WTC11 (cell line): ENCODE data around the gene ITPKB. TPM values are rescaled to one million over a fixed set of nuclear protein-coding genes. Genes with fewer than 3 reads are reported as not detected.

ENCODE experiments used
- ATAC-seq: fragments of 200-7000 bp; cut with Tn5 transposase; 2 replicates; pipeline ENCODE4 v1.10.0; 2021; ENCODE audit warnings: mild to moderate bottlenecking, moderate library complexity
- CTCF ChIA-PET: fragments of 300-600 bp; sonication (Branson Sonifier 250); formaldehyde crosslinking; loops from one replicate; lab custom pipeline; 2021; ENCODE audit warnings: antibody characterized with exemption; lab: Charles Lee
- POLR2A ChIA-PET: fragments of 350-600 bp; sonication (Branson Sonifier 250); formaldehyde crosslinking; loops from one replicate; lab custom pipeline; 2021; ENCODE audit warnings: antibody characterized with exemption; lab: Charles Lee
- DNase-seq: peaks from one replicate; pipeline ENCODE4 v3.0.0; 2021; ENCODE audit warnings: low spot score
- H3K27ac Mint-ChIP-seq: 2 replicates; pipeline ENCODE4 v1.8.0; 2021; ENCODE audit warnings: mixed read lengths
- H3K27me3 Mint-ChIP-seq: 2 replicates; pipeline ENCODE4 v1.8.0; 2021; ENCODE audit warnings: low read depth, mild to moderate bottlenecking, moderate library complexity, mixed read lengths
- H3K36me3 Mint-ChIP-seq: 2 replicates; pipeline ENCODE4 v1.8.0; 2021; ENCODE audit warnings: mixed read lengths
- H3K4me1 Mint-ChIP-seq: 2 replicates; pipeline ENCODE4 v1.8.0; 2022; ENCODE audit warnings: mixed read lengths
- H3K4me3 Mint-ChIP-seq: 2 replicates; pipeline ENCODE4 v1.8.0; 2021; ENCODE audit warnings: mild to moderate bottlenecking, moderate library complexity, mixed read lengths
- H3K9me3 Mint-ChIP-seq: 2 replicates; pipeline ENCODE4 v1.8.0; 2021; ENCODE audit warnings: mixed read lengths
- ATF1 ChIP-seq: sonication (generic); formaldehyde crosslinking; IDR thresholded peaks from 2 replicates; pipeline ENCODE4 v1.8.1; 2023; ENCODE audit warnings: mild to moderate bottlenecking, moderate library complexity, missing genetic modification reagents
- CREM ChIP-seq: sonication (generic); formaldehyde crosslinking; IDR thresholded peaks from 2 replicates; pipeline ENCODE4 v1.8.1; 2022; ENCODE audit warnings: mild to moderate bottlenecking, missing genetic modification reagents, moderate library complexity
- ESRRA ChIP-seq: sonication (generic); formaldehyde crosslinking; IDR thresholded peaks from 2 replicates; pipeline ENCODE4 v1.8.1; 2022; ENCODE audit warnings: mild to moderate bottlenecking, missing genetic modification reagents, borderline replicate concordance
- ETV6 ChIP-seq: sonication (generic); formaldehyde crosslinking; IDR thresholded peaks from 2 replicates; pipeline ENCODE4 v1.8.1; 2022; ENCODE audit warnings: mild to moderate bottlenecking, missing genetic modification reagents
- IRF2 ChIP-seq: sonication (generic); formaldehyde crosslinking; IDR thresholded peaks from 2 replicates; pipeline ENCODE4 v1.8.0; 2022; ENCODE audit warnings: low read depth, missing genetic modification reagents, borderline replicate concordance
- MXD4 ChIP-seq: fragments of 250-450 bp; sonication (Bioruptor Pico); IDR thresholded peaks from 2 replicates; pipeline ENCODE4 v1.8.0; 2021; ENCODE audit warnings: mild to moderate bottlenecking, moderate library complexity, borderline replicate concordance
- NFYB ChIP-seq: sonication (generic); formaldehyde crosslinking; conservative IDR thresholded peaks from 2 replicates; pipeline ENCODE4 v1.8.0; 2022; ENCODE audit warnings: low read depth, missing genetic modification reagents
- NR3C1 ChIP-seq: sonication (generic); formaldehyde crosslinking; conservative IDR thresholded peaks from 2 replicates; pipeline ENCODE4 v1.8.1; 2023; ENCODE audit warnings: low read depth, mild to moderate bottlenecking, missing genetic modification reagents
- SOX15 ChIP-seq: fragments of 250-450 bp; sonication (Bioruptor Pico); IDR thresholded peaks from 2 replicates; pipeline ENCODE4 v1.9.0; 2021; ENCODE audit warnings: mild to moderate bottlenecking
- SP1 ChIP-seq: sonication (generic); formaldehyde crosslinking; conservative IDR thresholded peaks from 2 replicates; pipeline ENCODE4 v1.8.1; 2022; ENCODE audit warnings: missing genetic modification reagents
- TCF7 ChIP-seq: sonication (generic); formaldehyde crosslinking; IDR thresholded peaks from 2 replicates; pipeline ENCODE4 v1.8.0; 2022; ENCODE audit warnings: mild to moderate bottlenecking, low read depth, missing genetic modification reagents, moderate library complexity
- ZNF416 ChIP-seq: fragments of 250-450 bp; sonication (Bioruptor Pico); IDR thresholded peaks from 2 replicates; pipeline ENCODE4 v1.9.0; 2021; ENCODE audit warnings: mild to moderate bottlenecking, inconsistent platforms
- total RNA-seq: library from RNA; stranded (reverse); gene quantifications from 3 replicates; pipeline ENCODE4 v1.2.3, GENCODE V29; 2021
- TF ChIP-seq, protein P1 (sequence below): sonication (generic); formaldehyde crosslinking; IDR thresholded peaks from 2 replicates; pipeline ENCODE4 v1.8.1; 2023; ENCODE audit warnings: mild to moderate bottlenecking, missing genetic modification reagents, borderline replicate concordance
- TF ChIP-seq, protein P2 (sequence below): sonication (generic); formaldehyde crosslinking; IDR thresholded peaks from 2 replicates; pipeline ENCODE4 v1.8.0; 2023; ENCODE audit warnings: mild to moderate bottlenecking, missing genetic modification reagents
- TF ChIP-seq, protein P3 (sequence below): fragments of 250-450 bp; sonication (Bioruptor Pico); IDR thresholded peaks from 2 replicates; pipeline ENCODE4 v1.8.0; 2021; ENCODE audit warnings: mild to moderate bottlenecking
- TF ChIP-seq, protein P4 (sequence below): sonication (generic); formaldehyde crosslinking; IDR thresholded peaks from 2 replicates; pipeline ENCODE4 v1.8.1; 2023; ENCODE audit warnings: mild to moderate bottlenecking, missing genetic modification reagents, moderate library complexity
- TF ChIP-seq, protein P5 (sequence below): fragments of 250-450 bp; sonication (Bioruptor Pico); conservative IDR thresholded peaks from 2 replicates; pipeline ENCODE4 v1.9.0; 2021; ENCODE audit warnings: mild to moderate bottlenecking
- TF ChIP-seq, protein P6 (sequence below): sonication (generic); formaldehyde crosslinking; conservative IDR thresholded peaks from 2 replicates; pipeline ENCODE4 v1.8.1; 2022; ENCODE audit warnings: mild to moderate bottlenecking, missing genetic modification reagents
- TF ChIP-seq, protein P7 (sequence below): sonication (generic); formaldehyde crosslinking; IDR thresholded peaks from 2 replicates; pipeline ENCODE4 v1.8.1; 2022; ENCODE audit warnings: mild to moderate bottlenecking, moderate library complexity, missing genetic modification reagents
- TF ChIP-seq, protein P8 (sequence below): sonication (generic); formaldehyde crosslinking; IDR thresholded peaks from 2 replicates; pipeline ENCODE4 v1.8.0; 2023; ENCODE audit warnings: missing genetic modification reagents, mild to moderate bottlenecking, borderline replicate concordance

The ITPKB gene
- total RNA-seq, 1 experiment from 2014 or later, result 15.6 TPM

DNA sequence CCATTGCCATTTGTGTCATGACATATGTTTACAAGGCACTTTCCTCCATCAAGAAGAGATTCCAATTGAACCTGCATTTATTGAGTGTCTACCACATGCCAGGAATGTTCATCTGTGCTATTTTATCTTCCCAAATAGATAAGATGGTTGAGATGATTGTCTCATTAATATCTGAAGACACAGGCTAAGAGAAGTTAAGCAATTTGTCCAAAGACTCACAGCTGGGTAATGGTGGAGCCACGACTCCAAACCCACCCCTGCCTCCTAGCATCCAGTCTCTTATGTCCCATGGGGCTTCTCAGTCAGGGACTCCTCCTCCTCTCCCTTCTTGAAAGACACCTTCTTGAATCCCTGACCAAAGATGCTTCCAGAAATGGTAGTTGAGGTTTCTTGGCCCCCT is 122.4 kb downstream of the ITPKB start (continued):
- TF ChIP-seq, protein P1, sequence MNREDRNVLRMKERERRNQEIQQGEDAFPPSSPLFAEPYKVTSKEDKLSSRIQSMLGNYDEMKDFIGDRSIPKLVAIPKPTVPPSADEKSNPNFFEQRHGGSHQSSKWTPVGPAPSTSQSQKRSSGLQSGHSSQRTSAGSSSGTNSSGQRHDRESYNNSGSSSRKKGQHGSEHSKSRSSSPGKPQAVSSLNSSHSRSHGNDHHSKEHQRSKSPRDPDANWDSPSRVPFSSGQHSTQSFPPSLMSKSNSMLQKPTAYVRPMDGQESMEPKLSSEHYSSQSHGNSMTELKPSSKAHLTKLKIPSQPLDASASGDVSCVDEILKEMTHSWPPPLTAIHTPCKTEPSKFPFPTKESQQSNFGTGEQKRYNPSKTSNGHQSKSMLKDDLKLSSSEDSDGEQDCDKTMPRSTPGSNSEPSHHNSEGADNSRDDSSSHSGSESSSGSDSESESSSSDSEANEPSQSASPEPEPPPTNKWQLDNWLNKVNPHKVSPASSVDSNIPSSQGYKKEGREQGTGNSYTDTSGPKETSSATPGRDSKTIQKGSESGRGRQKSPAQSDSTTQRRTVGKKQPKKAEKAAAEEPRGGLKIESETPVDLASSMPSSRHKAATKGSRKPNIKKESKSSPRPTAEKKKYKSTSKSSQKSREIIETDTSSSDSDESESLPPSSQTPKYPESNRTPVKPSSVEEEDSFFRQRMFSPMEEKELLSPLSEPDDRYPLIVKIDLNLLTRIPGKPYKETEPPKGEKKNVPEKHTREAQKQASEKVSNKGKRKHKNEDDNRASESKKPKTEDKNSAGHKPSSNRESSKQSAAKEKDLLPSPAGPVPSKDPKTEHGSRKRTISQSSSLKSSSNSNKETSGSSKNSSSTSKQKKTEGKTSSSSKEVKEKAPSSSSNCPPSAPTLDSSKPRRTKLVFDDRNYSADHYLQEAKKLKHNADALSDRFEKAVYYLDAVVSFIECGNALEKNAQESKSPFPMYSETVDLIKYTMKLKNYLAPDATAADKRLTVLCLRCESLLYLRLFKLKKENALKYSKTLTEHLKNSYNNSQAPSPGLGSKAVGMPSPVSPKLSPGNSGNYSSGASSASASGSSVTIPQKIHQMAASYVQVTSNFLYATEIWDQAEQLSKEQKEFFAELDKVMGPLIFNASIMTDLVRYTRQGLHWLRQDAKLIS (CRISPR knock-in tag), result no peak
- TF ChIP-seq ESRRA, result no peak
- TF ChIP-seq SOX15, result no peak

DNA sequence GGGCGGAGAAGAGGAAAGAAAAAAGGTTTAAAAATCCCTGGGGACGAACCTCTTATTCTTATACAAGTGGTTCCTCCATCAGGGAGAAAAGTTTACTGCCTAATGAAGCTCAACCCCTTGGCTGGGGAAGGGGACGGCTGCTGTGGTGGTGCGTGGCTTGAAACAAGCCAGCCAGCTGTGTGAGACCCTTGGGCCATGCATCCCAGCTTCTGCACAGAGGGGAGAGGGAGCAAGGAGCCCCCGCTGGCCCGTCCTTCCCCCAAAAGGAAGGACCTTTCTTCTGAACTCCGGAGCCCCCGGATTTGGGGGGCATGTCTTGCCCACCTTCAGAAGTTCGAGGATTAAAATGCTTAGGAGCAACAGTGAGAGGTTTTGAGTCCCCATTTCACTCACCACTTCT is 123.2 kb downstream of the ITPKB start:
- Mint-ChIP-seq H3K4me3 (no peak overlapping the region), H3K4me1 (no peaks in the 10 kb centered on the region), H3K27ac (no peak overlapping the region), H3K9me3 (peaks cover 34% of the 10 kb centered on the region), H3K27me3 (peaks cover 4% of the 10 kb centered on the region), H3K36me3 (no peaks in the 10 kb centered on the region)
- ChIA-PET POLR2A (no interaction called here), CTCF (interaction anchor here (2.6 kb wide), 1 partner anchor 10 kb away, joined by 9 read pairs; no protein-coding TSS in a partner anchor)
- ATAC-seq, result no peak
- DNase-seq, result no peak
- TF ChIP-seq SP1 (CRISPR knock-in tag) (no peak), ETV6 (CRISPR knock-in tag) (no peak), ZNF416 (no peak), MXD4 (CRISPR knock-in tag) (no peak), ATF1 (CRISPR knock-in tag) (no peak), IRF2 (CRISPR knock-in tag) (no peak), CREM (no peak), TCF7 (CRISPR knock-in tag) (no peak), SOX15 (no peak), NFYB (CRISPR knock-in tag) (no peak), NR3C1 (CRISPR knock-in tag) (no peak)
- TF ChIP-seq, protein P2, sequence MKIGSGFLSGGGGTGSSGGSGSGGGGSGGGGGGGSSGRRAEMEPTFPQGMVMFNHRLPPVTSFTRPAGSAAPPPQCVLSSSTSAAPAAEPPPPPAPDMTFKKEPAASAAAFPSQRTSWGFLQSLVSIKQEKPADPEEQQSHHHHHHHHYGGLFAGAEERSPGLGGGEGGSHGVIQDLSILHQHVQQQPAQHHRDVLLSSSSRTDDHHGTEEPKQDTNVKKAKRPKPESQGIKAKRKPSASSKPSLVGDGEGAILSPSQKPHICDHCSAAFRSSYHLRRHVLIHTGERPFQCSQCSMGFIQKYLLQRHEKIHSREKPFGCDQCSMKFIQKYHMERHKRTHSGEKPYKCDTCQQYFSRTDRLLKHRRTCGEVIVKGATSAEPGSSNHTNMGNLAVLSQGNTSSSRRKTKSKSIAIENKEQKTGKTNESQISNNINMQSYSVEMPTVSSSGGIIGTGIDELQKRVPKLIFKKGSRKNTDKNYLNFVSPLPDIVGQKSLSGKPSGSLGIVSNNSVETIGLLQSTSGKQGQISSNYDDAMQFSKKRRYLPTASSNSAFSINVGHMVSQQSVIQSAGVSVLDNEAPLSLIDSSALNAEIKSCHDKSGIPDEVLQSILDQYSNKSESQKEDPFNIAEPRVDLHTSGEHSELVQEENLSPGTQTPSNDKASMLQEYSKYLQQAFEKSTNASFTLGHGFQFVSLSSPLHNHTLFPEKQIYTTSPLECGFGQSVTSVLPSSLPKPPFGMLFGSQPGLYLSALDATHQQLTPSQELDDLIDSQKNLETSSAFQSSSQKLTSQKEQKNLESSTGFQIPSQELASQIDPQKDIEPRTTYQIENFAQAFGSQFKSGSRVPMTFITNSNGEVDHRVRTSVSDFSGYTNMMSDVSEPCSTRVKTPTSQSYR (CRISPR knock-in tag), result no peak
- TF ChIP-seq, protein P3, sequence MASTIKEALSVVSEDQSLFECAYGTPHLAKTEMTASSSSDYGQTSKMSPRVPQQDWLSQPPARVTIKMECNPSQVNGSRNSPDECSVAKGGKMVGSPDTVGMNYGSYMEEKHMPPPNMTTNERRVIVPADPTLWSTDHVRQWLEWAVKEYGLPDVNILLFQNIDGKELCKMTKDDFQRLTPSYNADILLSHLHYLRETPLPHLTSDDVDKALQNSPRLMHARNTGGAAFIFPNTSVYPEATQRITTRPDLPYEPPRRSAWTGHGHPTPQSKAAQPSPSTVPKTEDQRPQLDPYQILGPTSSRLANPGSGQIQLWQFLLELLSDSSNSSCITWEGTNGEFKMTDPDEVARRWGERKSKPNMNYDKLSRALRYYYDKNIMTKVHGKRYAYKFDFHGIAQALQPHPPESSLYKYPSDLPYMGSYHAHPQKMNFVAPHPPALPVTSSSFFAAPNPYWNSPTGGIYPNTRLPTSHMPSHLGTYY (CRISPR knock-in tag), result no peak
- TF ChIP-seq, protein P4, sequence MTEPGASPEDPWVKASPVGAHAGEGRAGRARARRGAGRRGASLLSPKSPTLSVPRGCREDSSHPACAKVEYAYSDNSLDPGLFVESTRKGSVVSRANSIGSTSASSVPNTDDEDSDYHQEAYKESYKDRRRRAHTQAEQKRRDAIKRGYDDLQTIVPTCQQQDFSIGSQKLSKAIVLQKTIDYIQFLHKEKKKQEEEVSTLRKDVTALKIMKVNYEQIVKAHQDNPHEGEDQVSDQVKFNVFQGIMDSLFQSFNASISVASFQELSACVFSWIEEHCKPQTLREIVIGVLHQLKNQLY (CRISPR knock-in tag), result no peak
- TF ChIP-seq, protein P5, sequence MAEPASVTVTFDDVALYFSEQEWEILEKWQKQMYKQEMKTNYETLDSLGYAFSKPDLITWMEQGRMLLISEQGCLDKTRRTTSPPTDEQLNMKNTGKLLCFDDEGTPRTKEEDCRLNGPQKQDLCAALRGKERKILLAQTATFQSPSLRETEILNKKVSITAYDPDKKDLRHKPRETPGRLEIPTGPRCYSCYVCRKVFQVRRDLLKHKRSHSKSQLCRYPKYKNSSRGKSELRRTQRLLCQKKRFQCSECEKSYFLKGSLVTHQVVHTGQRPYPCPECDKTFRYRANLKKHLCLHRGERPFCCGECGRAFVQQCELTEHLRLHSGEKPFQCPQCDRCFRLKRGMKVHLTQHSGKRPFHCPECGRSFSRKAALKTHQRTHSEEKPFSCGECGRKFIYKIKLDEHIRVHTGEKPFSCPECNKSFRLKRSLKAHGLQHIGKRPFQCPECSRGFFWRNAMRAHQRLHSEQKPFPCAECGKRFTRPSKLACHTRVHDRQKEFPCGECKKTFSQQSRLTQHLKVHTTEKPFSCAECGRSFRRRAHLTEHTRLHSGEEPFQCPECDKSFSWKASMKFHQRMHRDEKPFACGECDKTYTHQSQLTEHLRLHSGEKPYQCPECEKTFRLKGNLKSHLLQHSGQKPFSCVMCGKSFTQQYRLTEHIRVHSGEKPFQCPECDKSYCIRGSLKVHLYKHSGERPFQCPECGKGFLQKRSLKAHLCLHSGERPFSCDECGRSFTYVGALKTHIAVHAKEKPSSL, result no peak
- TF ChIP-seq, protein P6, sequence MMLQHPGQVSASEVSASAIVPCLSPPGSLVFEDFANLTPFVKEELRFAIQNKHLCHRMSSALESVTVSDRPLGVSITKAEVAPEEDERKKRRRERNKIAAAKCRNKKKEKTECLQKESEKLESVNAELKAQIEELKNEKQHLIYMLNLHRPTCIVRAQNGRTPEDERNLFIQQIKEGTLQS (CRISPR knock-in tag), result no peak
- TF ChIP-seq, protein P7, sequence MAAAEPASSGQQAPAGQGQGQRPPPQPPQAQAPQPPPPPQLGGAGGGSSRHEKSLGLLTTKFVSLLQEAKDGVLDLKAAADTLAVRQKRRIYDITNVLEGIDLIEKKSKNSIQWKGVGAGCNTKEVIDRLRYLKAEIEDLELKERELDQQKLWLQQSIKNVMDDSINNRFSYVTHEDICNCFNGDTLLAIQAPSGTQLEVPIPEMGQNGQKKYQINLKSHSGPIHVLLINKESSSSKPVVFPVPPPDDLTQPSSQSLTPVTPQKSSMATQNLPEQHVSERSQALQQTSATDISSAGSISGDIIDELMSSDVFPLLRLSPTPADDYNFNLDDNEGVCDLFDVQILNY (CRISPR knock-in tag), result no peak
- TF ChIP-seq, protein P8, sequence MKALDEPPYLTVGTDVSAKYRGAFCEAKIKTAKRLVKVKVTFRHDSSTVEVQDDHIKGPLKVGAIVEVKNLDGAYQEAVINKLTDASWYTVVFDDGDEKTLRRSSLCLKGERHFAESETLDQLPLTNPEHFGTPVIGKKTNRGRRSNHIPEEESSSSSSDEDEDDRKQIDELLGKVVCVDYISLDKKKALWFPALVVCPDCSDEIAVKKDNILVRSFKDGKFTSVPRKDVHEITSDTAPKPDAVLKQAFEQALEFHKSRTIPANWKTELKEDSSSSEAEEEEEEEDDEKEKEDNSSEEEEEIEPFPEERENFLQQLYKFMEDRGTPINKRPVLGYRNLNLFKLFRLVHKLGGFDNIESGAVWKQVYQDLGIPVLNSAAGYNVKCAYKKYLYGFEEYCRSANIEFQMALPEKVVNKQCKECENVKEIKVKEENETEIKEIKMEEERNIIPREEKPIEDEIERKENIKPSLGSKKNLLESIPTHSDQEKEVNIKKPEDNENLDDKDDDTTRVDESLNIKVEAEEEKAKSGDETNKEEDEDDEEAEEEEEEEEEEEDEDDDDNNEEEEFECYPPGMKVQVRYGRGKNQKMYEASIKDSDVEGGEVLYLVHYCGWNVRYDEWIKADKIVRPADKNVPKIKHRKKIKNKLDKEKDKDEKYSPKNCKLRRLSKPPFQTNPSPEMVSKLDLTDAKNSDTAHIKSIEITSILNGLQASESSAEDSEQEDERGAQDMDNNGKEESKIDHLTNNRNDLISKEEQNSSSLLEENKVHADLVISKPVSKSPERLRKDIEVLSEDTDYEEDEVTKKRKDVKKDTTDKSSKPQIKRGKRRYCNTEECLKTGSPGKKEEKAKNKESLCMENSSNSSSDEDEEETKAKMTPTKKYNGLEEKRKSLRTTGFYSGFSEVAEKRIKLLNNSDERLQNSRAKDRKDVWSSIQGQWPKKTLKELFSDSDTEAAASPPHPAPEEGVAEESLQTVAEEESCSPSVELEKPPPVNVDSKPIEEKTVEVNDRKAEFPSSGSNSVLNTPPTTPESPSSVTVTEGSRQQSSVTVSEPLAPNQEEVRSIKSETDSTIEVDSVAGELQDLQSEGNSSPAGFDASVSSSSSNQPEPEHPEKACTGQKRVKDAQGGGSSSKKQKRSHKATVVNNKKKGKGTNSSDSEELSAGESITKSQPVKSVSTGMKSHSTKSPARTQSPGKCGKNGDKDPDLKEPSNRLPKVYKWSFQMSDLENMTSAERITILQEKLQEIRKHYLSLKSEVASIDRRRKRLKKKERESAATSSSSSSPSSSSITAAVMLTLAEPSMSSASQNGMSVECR (CRISPR knock-in tag), result no peak
